ENCODE results near the gene C9orf50. TPM values are rescaled to one million over a fixed set of nuclear protein-coding genes. Genes with fewer than 3 reads are reported as not detected.
A peak's percentile ranks its signal among the peaks of the same experiment; 100 is the strongest.

Gene C9orf50
- polyA plus RNA-seq, 4 donors = 0.09 to 0.27 TPM; not detected in 2

DNA sequence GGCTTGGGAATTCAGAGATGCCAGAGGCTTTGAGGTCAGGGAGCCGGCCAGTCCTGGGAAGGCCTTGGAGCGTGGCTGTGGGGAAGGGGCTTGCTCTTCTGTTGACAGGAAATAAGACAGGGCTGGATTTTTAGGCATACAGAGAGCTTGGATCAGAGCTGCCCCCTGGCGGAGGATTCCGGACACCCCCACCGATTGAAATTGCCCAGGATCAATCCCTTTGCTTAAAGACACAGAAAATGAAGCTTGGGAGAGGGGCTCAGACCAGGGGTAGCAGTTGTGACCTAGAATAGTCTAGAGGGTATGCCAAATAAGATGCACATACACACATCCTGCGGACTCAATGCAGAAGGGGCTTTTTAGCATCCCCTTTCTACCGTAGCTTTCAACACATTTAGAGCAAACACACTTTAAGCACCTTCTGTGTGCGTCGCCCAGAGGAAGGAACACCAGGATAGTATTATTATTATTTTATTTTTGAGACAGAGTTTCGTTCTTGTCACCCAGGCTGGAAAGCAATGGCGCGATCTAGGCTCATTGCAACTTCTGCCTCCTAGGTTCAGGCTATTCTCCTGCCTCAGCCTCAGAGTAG lies 3.4 kb upstream of the C9orf50 start:
- 30 to 38% (median 35%) methylated on average over 12 of the region's 12 CpGs for WGBS, 3 donors
- no peaks in the 10 kb centered on the region for H3K9me3 ChIP-seq (ENCODE audit: control insufficient read depth in 2 of 2, insufficient read depth in 1 of 2, low read depth in 1 of 2, low read length in 1 of 2)
- H3K27me3 ChIP-seq (ENCODE audit: control insufficient read depth in 3 of 3, insufficient read depth in 3 of 3, low read length in 3 of 3) = peaks cover 0 to 14% (median 3%) of the 10 kb centered on the region in 3 donors
- no peak overlapping the region for H3K4me3 ChIP-seq (ENCODE audit: low read depth in 1 of 3, low read length in 3 of 3)
- FAIRE-seq = no peak
- peaks cover 4 to 35% (median 5%) of the 10 kb centered on the region in 3 donors for H3K4me1 ChIP-seq (ENCODE audit: control insufficient read depth in 3 of 3, insufficient read depth in 2 of 3, low read depth in 1 of 3, low read length in 2 of 3)
- DNase-seq = peak; percentile 45 to 67
- peak overlapping the region in 1 of 3 donors; percentile 28 for H3K27ac ChIP-seq (ENCODE audit: low read depth in 1 of 3, low read length in 2 of 3)
- peaks cover 0 to 17% (median 0%) of the 10 kb centered on the region in 3 donors for H3K36me3 ChIP-seq (ENCODE audit: control insufficient read depth in 3 of 3, insufficient read depth in 2 of 3, low read depth in 1 of 3, low read length in 3 of 3)

GRCh38 chr9:129623331-129623730 lies 2.4 kb upstream of the C9orf50 start:
- peaks cover 0 to 8% (median 0%) of the 10 kb centered on the region in 3 donors for H3K36me3 ChIP-seq (ENCODE audit: control insufficient read depth in 3 of 3, insufficient read depth in 2 of 3, low read depth in 1 of 3, low read length in 3 of 3)
- H3K9me3 ChIP-seq (ENCODE audit: control insufficient read depth in 2 of 2, insufficient read depth in 1 of 2, low read depth in 1 of 2, low read length in 1 of 2) = no peaks in the 10 kb centered on the region
- peaks cover 2 to 31% (median 5%) of the 10 kb centered on the region in 3 donors for H3K4me1 ChIP-seq (ENCODE audit: control insufficient read depth in 3 of 3, insufficient read depth in 2 of 3, low read depth in 1 of 3, low read length in 2 of 3)
- H3K27ac ChIP-seq (ENCODE audit: low read depth in 1 of 3, low read length in 2 of 3) = no peak overlapping the region
- H3K4me3 ChIP-seq (ENCODE audit: low read depth in 1 of 3, low read length in 3 of 3) = no peak overlapping the region
- DNase-seq (no peak), FAIRE-seq (no peak)
- WGBS, 3 donors = 72 to 82% (median 74%) methylated on average over 6 of the region's 6 CpGs
- peaks cover 0 to 15% (median 3%) of the 10 kb centered on the region in 3 donors for H3K27me3 ChIP-seq (ENCODE audit: control insufficient read depth in 3 of 3, insufficient read depth in 3 of 3, low read length in 3 of 3)

DNA sequence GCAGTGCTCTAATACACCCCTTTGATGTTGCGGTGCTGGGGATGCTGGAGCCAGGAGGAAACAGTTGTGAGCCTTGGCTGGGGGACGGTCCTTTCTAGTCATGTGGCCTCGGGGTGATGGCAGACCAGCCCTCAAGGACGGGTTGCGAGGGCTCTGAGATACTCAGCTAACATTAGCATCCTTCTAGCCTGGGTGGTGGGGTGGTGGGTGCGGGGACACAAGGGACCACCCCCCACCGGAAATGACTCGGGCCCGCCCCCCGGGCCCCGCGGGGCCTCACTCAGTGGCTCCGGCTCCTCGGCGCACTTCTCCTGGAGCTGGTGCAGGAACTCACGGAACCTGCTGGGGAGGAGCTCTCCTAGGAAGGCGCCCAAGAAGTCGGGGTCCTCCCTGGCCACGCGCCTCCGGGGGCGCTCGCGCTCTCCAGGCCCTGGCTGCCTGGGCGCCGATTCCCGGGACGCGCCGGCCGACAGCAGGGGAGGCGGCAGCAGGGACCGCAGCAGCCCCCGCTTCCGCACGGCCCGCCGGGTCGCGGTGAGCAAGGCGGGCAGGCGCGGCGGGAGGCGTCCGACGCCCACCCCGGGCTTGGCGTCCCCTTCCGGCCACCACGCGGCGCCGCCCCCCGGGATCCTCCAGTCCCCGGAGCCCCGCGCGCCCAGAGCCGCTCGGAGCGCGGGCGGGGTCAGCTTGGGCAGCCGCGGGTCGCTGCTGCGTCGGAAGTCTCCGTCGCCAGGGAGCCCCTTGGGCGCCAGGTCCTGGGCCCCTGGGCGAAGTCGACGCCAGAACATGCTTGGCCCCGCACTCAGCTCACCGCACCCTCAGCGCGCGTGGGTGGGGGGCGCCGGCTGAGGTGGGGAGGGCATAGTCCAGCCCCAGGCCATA lies 873 bp downstream of the C9orf50 start:
- Histone ChIP-seq H3K36me3 (ENCODE audit: control insufficient read depth in 3 of 3, insufficient read depth in 2 of 3, low read depth in 1 of 3, low read length in 3 of 3) (no peaks in the 10 kb centered on the region), H3K9me3 (ENCODE audit: control insufficient read depth in 2 of 2, insufficient read depth in 1 of 2, low read depth in 1 of 2, low read length in 1 of 2) (no peaks in the 10 kb centered on the region), H3K4me1 (ENCODE audit: control insufficient read depth in 3 of 3, insufficient read depth in 2 of 3, low read depth in 1 of 3, low read length in 2 of 3) (peaks cover 0 to 11% (median 0%) of the 10 kb centered on the region in 3 donors), H3K27ac (ENCODE audit: low read depth in 1 of 3, low read length in 2 of 3) (peak overlapping the region in 1 of 3 donors; percentile 28), H3K4me3 (ENCODE audit: low read depth in 1 of 3, low read length in 3 of 3) (peak overlapping the region in 2 of 3 donors; percentile 47 to 56), H3K27me3 (ENCODE audit: control insufficient read depth in 3 of 3, insufficient read depth in 3 of 3, low read length in 3 of 3) (peaks cover 0 to 15% (median 3%) of the 10 kb centered on the region in 3 donors)
- DNase-seq (peak in 1 of 2 donors; percentile 76), FAIRE-seq (no peak)
- WGBS, 3 donors = 1 to 2% (median 1%) methylated on average over 46 to 82 of the region's 82 CpGs

- no peaks in the 10 kb centered on the region for H3K36me3 ChIP-seq (ENCODE audit: control insufficient read depth in 3 of 3, insufficient read depth in 2 of 3, low read depth in 1 of 3, low read length in 3 of 3)
- H3K4me3 ChIP-seq (ENCODE audit: low read depth in 1 of 3, low read length in 3 of 3) = no peak overlapping the region
- FAIRE-seq (no peak), DNase-seq (no peak)
- no peak overlapping the region for H3K27ac ChIP-seq (ENCODE audit: low read depth in 1 of 3, low read length in 2 of 3)
- H3K27me3 ChIP-seq (ENCODE audit: control insufficient read depth in 3 of 3, insufficient read depth in 3 of 3, low read length in 3 of 3) = peaks cover 0 to 19% (median 3%) of the 10 kb centered on the region in 3 donors
- 0 to 10% (median 6%) methylated on average over 1 of the region's 1 CpG for WGBS, 3 donors
- peaks cover 0 to 14% (median 0%) of the 10 kb centered on the region in 3 donors for H3K4me1 ChIP-seq (ENCODE audit: control insufficient read depth in 3 of 3, insufficient read depth in 2 of 3, low read depth in 1 of 3, low read length in 2 of 3)
- no peaks in the 10 kb centered on the region for H3K9me3 ChIP-seq (ENCODE audit: control insufficient read depth in 2 of 2, insufficient read depth in 1 of 2, low read depth in 1 of 2, low read length in 1 of 2)
Observed at GRCh38 chr9:129617167-129617566, 3.7 kb downstream of the C9orf50 start.

DNA sequence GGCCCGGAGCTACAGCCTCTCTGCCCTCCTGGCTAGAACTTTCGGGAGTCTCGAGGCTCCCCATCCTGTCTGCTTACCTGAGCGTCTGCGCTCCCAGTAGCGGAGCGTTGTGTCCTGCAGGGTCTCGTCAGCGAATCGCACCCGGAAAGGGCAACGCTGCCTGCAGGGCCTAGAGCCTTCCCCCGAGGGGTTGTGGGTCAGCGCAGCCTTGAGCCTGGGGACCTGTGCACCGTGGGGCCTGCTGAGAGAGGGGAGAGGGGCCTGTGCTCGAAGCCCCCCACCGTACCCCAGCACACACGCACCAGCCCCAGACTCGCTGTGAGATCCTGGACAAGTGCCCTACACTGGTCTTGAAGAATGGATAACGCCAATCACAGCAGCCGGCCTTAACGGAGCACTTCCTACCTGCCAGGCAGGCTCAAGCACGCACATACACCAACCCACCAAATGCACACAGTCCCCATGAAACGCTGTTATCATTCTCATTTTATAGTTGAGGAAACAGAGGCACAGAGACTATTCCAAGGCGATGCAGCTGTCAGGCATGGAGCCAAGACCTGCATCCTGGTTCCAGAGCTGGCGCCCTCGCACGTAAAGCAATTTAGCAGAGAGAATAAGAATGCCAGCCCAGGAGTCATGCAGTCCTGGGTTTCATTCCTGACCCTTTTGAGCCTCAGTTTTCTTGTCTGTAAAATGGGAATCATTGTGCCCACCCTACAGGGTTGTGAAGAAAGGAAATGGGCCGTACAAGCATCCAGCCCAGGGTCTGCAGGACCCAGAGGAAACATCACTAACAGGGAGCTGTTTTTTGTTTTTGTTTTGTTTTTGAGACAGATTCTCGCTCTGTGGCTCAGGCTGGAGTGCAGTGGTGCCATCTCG lies 5.3 kb downstream of the C9orf50 start:
- no peak for FAIRE-seq
- 72 to 82% (median 73%) methylated on average over 31 of the region's 31 CpGs for WGBS, 3 donors

GRCh38 chr9:129614932-129615331 lies 6.0 kb downstream of the C9orf50 start:
- DNase-seq (no peak), FAIRE-seq (no peak)
- WGBS, 3 donors = 68 to 86% (median 69%) methylated on average over 10 of the region's 10 CpGs
- Histone ChIP-seq H3K4me1 (ENCODE audit: control insufficient read depth in 3 of 3, insufficient read depth in 2 of 3, low read depth in 1 of 3, low read length in 2 of 3) (peaks cover 0 to 17% (median 4%) of the 10 kb centered on the region in 3 donors), H3K27ac (ENCODE audit: low read depth in 1 of 3, low read length in 2 of 3) (no peak overlapping the region), H3K36me3 (ENCODE audit: control insufficient read depth in 3 of 3, insufficient read depth in 2 of 3, low read depth in 1 of 3, low read length in 3 of 3) (no peaks in the 10 kb centered on the region), H3K9me3 (ENCODE audit: control insufficient read depth in 2 of 2, insufficient read depth in 1 of 2, low read depth in 1 of 2, low read length in 1 of 2) (no peaks in the 10 kb centered on the region), H3K4me3 (ENCODE audit: low read depth in 1 of 3, low read length in 3 of 3) (no peak overlapping the region), H3K27me3 (ENCODE audit: control insufficient read depth in 3 of 3, insufficient read depth in 3 of 3, low read length in 3 of 3) (peaks cover 0 to 11% (median 3%) of the 10 kb centered on the region in 3 donors)

More for the DNA sequence above, 5.3 kb downstream of the C9orf50 start:
- DNase-seq = no peak
- H3K4me3 ChIP-seq (ENCODE audit: low read depth in 1 of 3, low read length in 3 of 3) = no peak overlapping the region
- H3K27me3 ChIP-seq (ENCODE audit: control insufficient read depth in 3 of 3, insufficient read depth in 3 of 3, low read length in 3 of 3) = peaks cover 0 to 13% (median 3%) of the 10 kb centered on the region in 3 donors
- H3K4me1 ChIP-seq (ENCODE audit: control insufficient read depth in 3 of 3, insufficient read depth in 2 of 3, low read depth in 1 of 3, low read length in 2 of 3) = peaks cover 0 to 19% (median 3%) of the 10 kb centered on the region in 3 donors
- no peaks in the 10 kb centered on the region for H3K9me3 ChIP-seq (ENCODE audit: control insufficient read depth in 2 of 2, insufficient read depth in 1 of 2, low read depth in 1 of 2, low read length in 1 of 2)
- no peak overlapping the region for H3K27ac ChIP-seq (ENCODE audit: low read depth in 1 of 3, low read length in 2 of 3)
- H3K36me3 ChIP-seq (ENCODE audit: control insufficient read depth in 3 of 3, insufficient read depth in 2 of 3, low read depth in 1 of 3, low read length in 3 of 3) = no peaks in the 10 kb centered on the region

- 68 to 71% (median 70%) methylated on average over 18 to 19 of the region's 19 CpGs for WGBS, 3 donors
- Histone ChIP-seq H3K27ac (ENCODE audit: low read depth in 1 of 3, low read length in 2 of 3) (no peak overlapping the region), H3K4me1 (ENCODE audit: control insufficient read depth in 3 of 3, insufficient read depth in 2 of 3, low read depth in 1 of 3, low read length in 2 of 3) (peaks cover 0 to 25% (median 4%) of the 10 kb centered on the region in 3 donors), H3K36me3 (ENCODE audit: control insufficient read depth in 3 of 3, insufficient read depth in 2 of 3, low read depth in 1 of 3, low read length in 3 of 3) (no peaks in the 10 kb centered on the region), H3K27me3 (ENCODE audit: control insufficient read depth in 3 of 3, insufficient read depth in 3 of 3, low read length in 3 of 3) (peaks cover 0 to 4% (median 0%) of the 10 kb centered on the region in 3 donors), H3K9me3 (ENCODE audit: control insufficient read depth in 2 of 2, insufficient read depth in 1 of 2, low read depth in 1 of 2, low read length in 1 of 2) (no peaks in the 10 kb centered on the region), H3K4me3 (ENCODE audit: low read depth in 1 of 3, low read length in 3 of 3) (no peak overlapping the region)
- DNase-seq (no peak), FAIRE-seq (no peak)
Observed at GRCh38 chr9:129613520-129614175, 7.3 kb downstream of the C9orf50 start.
